Kidney capillary endothelial cell (primary cell): ENCODE measurements around the gene IFIT2.
"Not testable (repeated sequence)": the region's sequence is repeated elsewhere in the genome, so short reads cannot be mapped to it uniquely, and the experiment has no call there.

ENCODE experiments used
- DNase-seq: peaks from one replicate; pipeline ENCODE4 v3.0.0-alpha.2; 2018; ENCODE audit warnings: low spot score

Gene IFIT2

DNA sequence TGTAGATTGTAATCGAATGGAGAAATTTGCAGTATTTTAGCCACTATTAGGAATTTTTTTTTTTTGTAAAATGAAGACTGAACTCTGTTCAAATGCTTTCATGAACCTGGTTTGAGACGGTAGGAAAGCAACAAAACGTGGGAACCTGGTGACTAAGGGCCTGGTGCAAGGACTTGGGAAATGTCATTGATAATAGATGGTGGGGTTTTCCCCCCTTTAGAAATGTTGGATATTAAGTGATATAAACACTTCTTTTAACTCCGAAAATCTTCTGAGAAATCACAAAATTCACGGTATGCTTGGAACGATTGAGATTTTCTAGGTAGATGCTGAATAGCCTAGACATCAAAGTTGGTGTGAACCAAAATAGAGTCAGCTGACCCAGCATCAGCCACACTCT, 6.4 kb downstream of the IFIT2 start:
- DNase-seq, result no peak

DNA sequence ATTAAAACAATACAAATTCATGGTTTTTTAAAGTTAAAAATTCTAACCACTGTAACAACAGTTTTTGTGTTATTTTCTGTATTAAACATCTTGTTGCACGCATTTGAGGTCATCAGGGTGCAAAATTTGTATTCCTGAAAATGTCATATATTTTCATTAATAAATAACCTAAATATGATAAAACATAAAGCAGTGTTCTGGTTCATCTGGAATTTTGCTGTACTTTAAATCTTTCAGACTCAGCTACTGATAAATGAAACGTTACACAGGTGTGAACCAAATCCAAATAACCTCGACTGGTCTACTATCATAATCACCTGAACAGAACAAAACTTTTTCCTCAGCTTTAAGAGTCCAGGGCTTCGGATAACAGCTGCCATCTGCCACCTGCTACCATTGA, 6.9 kb downstream of the IFIT2 start:
- DNase-seq, result no peak

DNA sequence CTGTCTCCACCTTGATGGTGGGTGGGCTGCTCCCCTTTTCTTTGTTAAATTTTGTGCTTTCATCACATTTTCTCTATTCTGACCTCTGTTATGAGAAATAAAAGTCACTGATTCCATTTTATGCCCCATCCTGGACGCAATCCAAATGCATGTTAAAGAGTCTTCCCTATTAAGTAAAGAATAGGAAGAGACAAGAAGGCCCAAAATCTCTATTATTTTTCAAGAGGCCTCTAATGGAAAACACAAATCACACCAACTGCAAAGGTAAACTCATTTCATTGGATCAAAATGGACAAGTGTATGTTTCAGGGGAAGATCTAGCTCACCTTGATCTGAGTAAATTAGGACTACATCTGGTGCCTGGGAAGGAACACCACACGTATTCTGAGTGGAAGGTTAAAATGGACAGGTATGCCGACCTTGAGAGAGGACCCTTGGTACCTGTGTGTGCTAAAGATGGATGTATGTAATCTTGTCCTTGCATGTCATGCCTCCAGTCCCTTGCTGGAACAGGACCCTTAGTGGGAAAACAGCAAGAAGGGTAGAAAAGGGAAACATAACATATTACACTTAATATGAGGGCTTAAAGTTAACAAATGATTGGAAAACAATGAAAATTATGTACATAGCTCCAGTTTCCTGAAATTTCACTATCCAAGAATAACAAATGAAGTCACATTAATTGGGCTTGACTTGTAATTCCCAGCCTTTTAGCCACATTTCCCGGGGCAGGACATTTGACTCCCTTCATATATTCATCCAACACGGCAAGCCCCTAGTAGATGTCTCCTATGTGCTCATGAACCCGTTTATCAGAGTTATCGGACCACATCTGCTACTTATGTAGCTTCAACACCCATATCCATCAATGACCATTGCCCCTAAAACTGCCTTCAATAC, 7.6 kb downstream of the IFIT2 start:
- no peak for DNase-seq

- DNase-seq, result no peak
Observed at GRCh38 chr10:89310056-89310893, 8.4 kb downstream of the IFIT2 start.

DNA sequence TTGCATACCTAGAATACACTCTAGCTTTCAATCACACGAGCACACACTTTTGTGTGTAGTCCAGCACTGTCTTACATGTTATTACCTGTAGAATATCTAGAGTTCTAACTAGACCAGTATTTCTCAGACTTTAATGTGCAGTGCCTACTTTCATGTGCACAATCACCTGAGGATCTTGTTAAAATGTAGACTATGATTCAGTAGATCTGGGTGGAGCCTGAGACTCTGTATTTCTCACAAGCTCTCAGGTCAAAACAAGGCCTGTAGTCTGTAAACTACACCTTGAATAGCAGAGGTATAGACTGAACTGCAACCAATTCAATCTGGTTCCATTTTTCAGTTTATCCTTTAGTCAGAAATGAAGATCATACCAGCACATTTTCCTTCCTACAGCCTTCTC, 11.1 kb downstream of the IFIT2 start:
- DNase-seq, result no peak

DNA sequence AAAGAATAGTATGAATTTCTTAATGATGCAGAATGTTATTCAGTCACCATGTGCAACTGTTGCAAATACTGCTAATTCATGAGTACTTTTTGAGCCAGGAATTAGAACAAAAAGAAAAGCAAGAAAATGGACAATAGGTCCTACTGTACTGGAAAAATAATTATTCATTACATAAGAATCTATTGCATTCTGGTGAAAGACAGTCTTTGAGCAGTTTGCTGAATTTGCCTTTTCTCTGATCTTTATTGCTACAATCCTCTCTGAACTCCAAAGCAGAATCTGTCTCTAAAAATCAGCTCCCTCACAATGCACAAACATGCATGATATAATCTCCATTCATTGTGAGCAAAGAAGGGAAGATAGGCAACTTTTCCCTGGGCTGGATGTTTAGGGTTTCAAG, 12.8 kb downstream of the IFIT2 start:
- DNase-seq, result no peak

- DNase-seq, result not testable (repeated sequence)
Observed at GRCh38 chr10:89318047-89318446, 16.2 kb downstream of the IFIT2 start.

GRCh38 chr10:89325081-89325480, 23.2 kb downstream of the IFIT2 start:
- DNase-seq, result not testable (repeated sequence)

DNA sequence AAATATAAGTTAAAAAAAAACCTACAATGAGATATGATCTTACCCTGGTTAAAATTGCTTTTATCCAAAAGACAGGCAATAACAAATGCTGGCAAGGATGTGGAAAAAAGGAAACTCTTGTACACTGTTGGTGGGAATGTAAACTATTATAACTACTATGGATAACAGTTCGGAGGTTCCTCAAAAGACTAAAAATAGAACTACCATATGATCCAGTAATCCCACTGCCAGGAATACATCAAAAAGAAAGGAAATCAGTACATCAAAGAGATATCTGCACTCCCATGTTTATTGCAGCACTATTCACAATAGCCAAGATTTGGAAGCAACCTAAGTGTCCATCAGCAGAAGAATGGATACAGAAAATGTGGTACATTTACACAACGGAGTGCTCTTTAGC, 24.0 kb downstream of the IFIT2 start:
- not testable (repeated sequence) for DNase-seq

DNA sequence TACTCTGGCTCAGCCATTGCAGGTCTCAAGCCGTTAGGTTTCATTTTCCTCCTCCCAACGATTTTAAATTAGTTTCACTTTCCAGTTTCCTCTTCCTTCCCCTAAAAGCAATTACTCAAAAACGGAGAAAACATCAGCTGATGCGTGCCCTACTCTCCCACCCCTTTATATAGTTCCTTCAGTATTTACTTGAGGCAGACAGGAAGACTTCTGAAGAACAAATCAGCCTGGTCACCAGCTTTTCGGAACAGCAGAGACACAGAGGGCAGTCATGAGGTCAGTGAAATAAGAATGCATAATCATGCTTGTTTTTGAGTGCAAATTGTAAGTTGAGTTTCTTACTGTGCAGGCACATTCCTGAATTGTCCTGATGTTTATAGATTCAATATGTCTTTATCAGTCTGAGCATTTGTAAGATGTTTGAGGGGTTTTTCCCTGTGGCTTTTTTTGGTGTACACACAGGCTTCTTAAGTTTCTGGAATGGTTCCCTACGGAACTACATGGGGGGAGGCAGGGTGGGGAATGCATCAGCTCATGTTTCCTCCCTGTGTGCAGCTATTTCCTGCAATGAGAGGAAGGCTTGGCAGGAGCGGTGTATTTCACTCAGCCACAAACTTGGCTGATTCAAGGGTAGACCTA, 26.1 kb downstream of the IFIT2 start, which contains the start of gene IFIT3:
Gene IFIT3 (plus strand): TSS at position 195 of the 639 bp plus-strand sequence. CDS start 77 bp downstream, at position 272.
- DNase-seq, result peak; percentile 86

- no peak for DNase-seq
Observed at GRCh38 chr10:89329151-89329550, 27.3 kb downstream of the IFIT2 start.

DNA sequence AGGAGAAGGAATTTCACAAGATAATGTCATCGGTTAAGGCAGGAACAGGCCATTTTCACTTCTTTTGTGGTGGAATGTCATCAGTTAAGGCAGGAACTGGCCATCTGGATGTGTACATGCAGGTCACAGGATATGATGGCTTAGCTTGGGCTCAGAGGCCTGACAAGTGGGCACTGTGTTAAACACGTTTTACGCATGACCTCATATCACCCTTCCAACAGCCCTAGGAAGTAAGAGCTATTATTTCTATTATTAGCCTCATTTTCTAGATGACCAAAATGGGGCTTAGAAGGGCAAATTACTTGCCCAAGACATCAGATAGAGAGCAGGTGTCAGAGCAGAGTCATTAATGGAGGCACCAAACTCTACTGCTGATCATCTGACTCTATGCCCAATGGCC, 28.2 kb downstream of the IFIT2 start:
- peak; percentile 55 for DNase-seq

DNA sequence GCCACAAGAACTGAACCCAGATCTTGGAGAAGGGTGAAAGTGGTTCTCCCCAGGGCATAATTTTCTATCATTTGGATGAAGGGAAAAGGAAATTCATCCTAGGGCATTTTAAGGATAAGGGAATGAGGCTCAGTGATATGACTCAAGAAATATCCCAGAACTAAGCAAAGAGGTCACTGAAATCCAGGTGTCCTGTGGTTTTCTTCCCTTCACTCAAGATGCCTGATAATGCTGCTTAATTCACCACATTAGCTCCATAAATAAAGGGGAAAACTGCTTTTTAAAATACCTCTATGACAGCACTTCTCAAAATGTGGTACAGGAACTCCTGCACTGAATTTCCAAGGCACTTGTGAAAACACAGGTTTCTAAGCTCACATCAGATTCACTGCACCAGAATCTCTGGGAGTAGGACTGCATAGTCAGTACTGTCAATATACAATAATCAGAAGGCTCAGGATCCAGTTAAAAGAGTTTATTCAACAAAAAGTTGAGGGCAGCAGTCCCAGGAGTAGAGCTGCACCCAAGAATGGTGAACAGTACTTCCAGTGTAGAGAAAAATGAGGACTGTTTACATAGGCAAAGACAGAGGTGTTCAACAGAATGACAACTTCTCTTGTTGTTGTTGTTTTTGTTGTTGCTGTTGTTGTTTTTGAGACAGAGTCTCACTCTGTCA, 28.8 kb downstream of the IFIT2 start:
- no peak for DNase-seq

GRCh38 chr10:89331487-89332122, 29.8 kb downstream of the IFIT2 start:
- DNase-seq, result not testable (repeated sequence)

DNA sequence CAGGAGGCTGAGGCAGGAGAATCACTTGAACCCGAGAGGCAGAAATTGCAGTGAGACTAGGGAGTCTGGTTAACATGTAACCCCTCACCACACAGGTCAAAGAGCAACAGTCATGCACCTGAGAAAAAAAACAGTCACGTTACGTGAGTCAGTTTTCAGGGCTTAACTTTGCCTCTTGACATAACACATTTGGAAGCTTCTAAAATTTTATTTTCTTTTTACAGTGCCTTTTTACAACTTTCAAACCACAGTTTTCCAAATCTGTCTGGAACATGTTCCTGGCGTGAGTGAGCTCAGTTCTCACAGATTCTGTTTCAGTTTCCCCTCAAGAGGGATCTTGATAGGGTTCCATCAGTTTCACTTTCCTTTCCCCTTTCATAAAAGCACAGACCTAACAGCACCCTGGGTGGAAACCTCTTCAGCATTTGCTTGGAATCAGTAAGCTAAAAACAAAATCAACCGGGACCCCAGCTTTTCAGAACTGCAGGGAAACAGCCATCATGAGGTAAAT, 30.3 kb downstream of the IFIT2 start:
- no peak for DNase-seq

GRCh38 chr10:89335226-89335625, 33.4 kb downstream of the IFIT2 start:
- no peak for DNase-seq

- no peak for DNase-seq
Observed at GRCh38 chr10:89336241-89336640, 34.4 kb downstream of the IFIT2 start.

DNA sequence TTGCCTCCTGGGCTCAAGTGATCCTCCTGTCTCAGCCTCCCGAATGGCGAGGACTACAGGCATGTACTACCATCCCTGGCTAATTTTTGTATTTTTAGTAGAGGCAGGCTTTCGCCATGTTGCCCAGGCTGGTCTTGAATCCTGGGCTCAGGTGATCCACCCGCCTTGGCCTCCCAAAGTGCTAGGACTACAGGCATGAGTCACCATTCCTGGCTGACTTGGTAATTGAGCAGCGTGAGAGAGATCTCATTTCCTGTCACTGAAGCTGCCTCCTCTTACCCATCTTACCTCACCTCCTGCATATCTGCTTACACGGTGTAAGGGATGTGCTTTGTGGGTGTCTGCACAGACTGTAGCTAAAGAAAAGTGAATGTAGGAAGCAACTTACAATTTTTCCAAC, 35.6 kb downstream of the IFIT2 start:
- peak; percentile 52 for DNase-seq

- DNase-seq, result no peak
Observed at GRCh38 chr10:89338713-89339112, 36.9 kb downstream of the IFIT2 start.

GRCh38 chr10:89339875-89340274, 38.0 kb downstream of the IFIT2 start:
- DNase-seq, result no peak

- DNase-seq, result no peak
Observed at GRCh38 chr10:89341649-89342048, 39.8 kb downstream of the IFIT2 start.
